Activated T-helper 17 cell treated with anti-CD3 and anti-CD28 coated beads, Interleukin-2, amount 50 U/mL, for 72 hours (primary cell): ENCODE results near the gene NAA10. TPM values are rescaled to one million over a fixed set of nuclear protein-coding genes. Genes with fewer than 3 reads are reported as not detected.
A peak's percentile ranks its signal among the peaks of the same experiment; 100 is the strongest.

Experiments used
- ATAC-seq: fragments of 150-1000 bp; cut with Tn5 transposase; replicated peaks from 2 replicates; pipeline ENCODE4 v1.10.0; 2021; ENCODE audit warnings: mild to moderate bottlenecking, moderate library complexity
- H3K27ac Mint-ChIP-seq: one replicate; pipeline ENCODE4 v1.8.0; 2022; ENCODE audit warnings: mixed read lengths
- H3K27me3 Mint-ChIP-seq: one replicate; pipeline ENCODE4 v1.8.0; 2022; ENCODE audit warnings: mixed read lengths
- H3K36me3 Mint-ChIP-seq: one replicate; pipeline ENCODE4 v1.8.0; 2022; ENCODE audit warnings: low read depth, mild to moderate bottlenecking, mixed read lengths
- H3K4me1 Mint-ChIP-seq: one replicate; pipeline ENCODE4 v1.8.0; 2022; ENCODE audit warnings: mixed read lengths
- H3K4me3 Mint-ChIP-seq: one replicate; pipeline ENCODE4 v1.8.0; 2022; ENCODE audit warnings: mild to moderate bottlenecking, mixed read lengths
- H3K9me3 Mint-ChIP-seq: one replicate; pipeline ENCODE4 v1.8.0; 2022; ENCODE audit warnings: mixed read lengths
- total RNA-seq, 2 donors: library from RNA; stranded (reverse); gene quantifications; one replicate each; pipeline ENCODE4 v1.2.3, GENCODE V29; 2022

Gene NAA10
- total RNA-seq, 2 donors from 2014 or later = 74.7 to 146 TPM

- Mint-ChIP-seq H3K4me3 (peak overlapping the region; percentile 88), H3K36me3 (peaks cover 38% of the 10 kb centered on the region), H3K9me3 (no peaks in the 10 kb centered on the region), H3K4me1 (peaks cover 4% of the 10 kb centered on the region), H3K27me3 (no peaks in the 10 kb centered on the region), H3K27ac (peak overlapping the region; percentile 83)
- no peak for ATAC-seq
These were observed 11.6 kb downstream of the NAA10 start for GRCh38 chrX:153922932-153923857.

GRCh38 chrX:153921511-153922446 is 13.1 kb downstream of the NAA10 start:
- H3K27ac Mint-ChIP-seq = peak overlapping the region; percentile 72
- H3K9me3 Mint-ChIP-seq = no peaks in the 10 kb centered on the region
- H3K4me3 Mint-ChIP-seq = peak overlapping the region; percentile 88
- no peaks in the 10 kb centered on the region for H3K27me3 Mint-ChIP-seq
- peaks cover 48% of the 10 kb centered on the region for H3K36me3 Mint-ChIP-seq
- peaks cover 4% of the 10 kb centered on the region for H3K4me1 Mint-ChIP-seq
- ATAC-seq = no peak

GRCh38 chrX:153921070-153921469 is 13.8 kb downstream of the NAA10 start:
- Mint-ChIP-seq H3K4me3 (no peak overlapping the region), H3K9me3 (no peaks in the 10 kb centered on the region), H3K27me3 (no peaks in the 10 kb centered on the region), H3K27ac (no peak overlapping the region), H3K4me1 (peaks cover 4% of the 10 kb centered on the region), H3K36me3 (peaks cover 55% of the 10 kb centered on the region)
- no peak for ATAC-seq

- no peak for ATAC-seq
- H3K27me3 Mint-ChIP-seq = no peaks in the 10 kb centered on the region
- no peak overlapping the region for H3K27ac Mint-ChIP-seq
- H3K9me3 Mint-ChIP-seq = no peaks in the 10 kb centered on the region
- H3K36me3 Mint-ChIP-seq = peaks cover 60% of the 10 kb centered on the region
- peaks cover 4% of the 10 kb centered on the region for H3K4me1 Mint-ChIP-seq
- no peak overlapping the region for H3K4me3 Mint-ChIP-seq
These were observed 14.3 kb downstream of the NAA10 start for GRCh38 chrX:153920546-153920945.

GRCh38 chrX:153919281-153919680 is 15.6 kb downstream of the NAA10 start:
- Mint-ChIP-seq H3K4me3 (no peak overlapping the region), H3K36me3 (peaks cover 64% of the 10 kb centered on the region), H3K27ac (no peak overlapping the region), H3K27me3 (no peaks in the 10 kb centered on the region), H3K4me1 (peaks cover 4% of the 10 kb centered on the region), H3K9me3 (no peaks in the 10 kb centered on the region)
- ATAC-seq = no peak

GRCh38 chrX:153917869-153918268 is 17.0 kb downstream of the NAA10 start:
- peaks cover 60% of the 10 kb centered on the region for H3K36me3 Mint-ChIP-seq
- no peak for ATAC-seq

GRCh38 chrX:153913701-153914100 is 21.1 kb downstream of the NAA10 start:
- ATAC-seq = no peak
- Mint-ChIP-seq H3K27ac (no peak overlapping the region), H3K9me3 (no peaks in the 10 kb centered on the region), H3K36me3 (peaks cover 57% of the 10 kb centered on the region), H3K27me3 (no peaks in the 10 kb centered on the region), H3K4me1 (no peaks in the 10 kb centered on the region), H3K4me3 (no peak overlapping the region)

More at GRCh38 chrX:153917869-153918268, 17.0 kb downstream of the NAA10 start:
- H3K9me3 Mint-ChIP-seq = no peaks in the 10 kb centered on the region
- no peaks in the 10 kb centered on the region for H3K27me3 Mint-ChIP-seq
- no peak overlapping the region for H3K27ac Mint-ChIP-seq
- H3K4me3 Mint-ChIP-seq = no peak overlapping the region
- H3K4me1 Mint-ChIP-seq = peaks cover 4% of the 10 kb centered on the region

- no peak overlapping the region for H3K4me3 Mint-ChIP-seq
- H3K27me3 Mint-ChIP-seq = no peaks in the 10 kb centered on the region
- peaks cover 56% of the 10 kb centered on the region for H3K36me3 Mint-ChIP-seq
- H3K4me1 Mint-ChIP-seq = no peaks in the 10 kb centered on the region
- no peak overlapping the region for H3K27ac Mint-ChIP-seq
- ATAC-seq = no peak
- no peaks in the 10 kb centered on the region for H3K9me3 Mint-ChIP-seq
These were observed 21.6 kb downstream of the NAA10 start for GRCh38 chrX:153913211-153913610.

GRCh38 chrX:153911798-153912197 is 23.0 kb downstream of the NAA10 start:
- Mint-ChIP-seq H3K36me3 (peaks cover 46% of the 10 kb centered on the region), H3K9me3 (no peaks in the 10 kb centered on the region), H3K27ac (peak overlapping the region; percentile 70), H3K4me1 (no peaks in the 10 kb centered on the region), H3K4me3 (no peak overlapping the region), H3K27me3 (no peaks in the 10 kb centered on the region)
- no peak for ATAC-seq

- Mint-ChIP-seq H3K27me3 (no peaks in the 10 kb centered on the region), H3K4me3 (no peak overlapping the region), H3K36me3 (peaks cover 33% of the 10 kb centered on the region), H3K27ac (no peak overlapping the region), H3K4me1 (peaks cover 6% of the 10 kb centered on the region), H3K9me3 (no peaks in the 10 kb centered on the region)
- no peak for ATAC-seq
These were observed 24.4 kb downstream of the NAA10 start for GRCh38 chrX:153910446-153910845.

GRCh38 chrX:153909980-153910360 is 24.9 kb downstream of the NAA10 start:
- peaks cover 31% of the 10 kb centered on the region for H3K36me3 Mint-ChIP-seq
- ATAC-seq = no peak
- H3K9me3 Mint-ChIP-seq = no peaks in the 10 kb centered on the region
- H3K4me3 Mint-ChIP-seq = no peak overlapping the region
- peaks cover 6% of the 10 kb centered on the region for H3K4me1 Mint-ChIP-seq
- no peak overlapping the region for H3K27ac Mint-ChIP-seq
- H3K27me3 Mint-ChIP-seq = no peaks in the 10 kb centered on the region

GRCh38 chrX:153909024-153909979 is 25.5 kb downstream of the NAA10 start:
- H3K4me3 Mint-ChIP-seq = no peak overlapping the region
- no peaks in the 10 kb centered on the region for H3K27me3 Mint-ChIP-seq
- H3K36me3 Mint-ChIP-seq = peaks cover 24% of the 10 kb centered on the region
- no peaks in the 10 kb centered on the region for H3K9me3 Mint-ChIP-seq
- peaks cover 6% of the 10 kb centered on the region for H3K4me1 Mint-ChIP-seq
- no peak overlapping the region for H3K27ac Mint-ChIP-seq
- peak; percentile 45 for ATAC-seq

GRCh38 chrX:153908219-153908860 is 26.5 kb downstream of the NAA10 start:
- Mint-ChIP-seq H3K4me1 (peaks cover 12% of the 10 kb centered on the region), H3K4me3 (no peak overlapping the region), H3K27me3 (no peaks in the 10 kb centered on the region), H3K9me3 (no peaks in the 10 kb centered on the region), H3K27ac (no peak overlapping the region), H3K36me3 (peaks cover 18% of the 10 kb centered on the region)
- no peak for ATAC-seq
